DOHH2 (cell line): ENCODE results near the gene XCL1.
"Not testable (repeated sequence)": the region's sequence is repeated elsewhere in the genome, so short reads cannot be mapped to it uniquely, and the experiment has no call there.

Source experiments
- H3F3A ChIP-seq: fragments of 200-600 bp; sonication (generic), shearing (Covaris generic); 2 replicates; pipeline ENCODE4 v1.6.0; 2016; ENCODE audit warnings: antibody characterized with exemption, mild to moderate bottlenecking; ENCODE audit not compliant: control insufficient read depth, insufficient read depth
- H3K27ac ChIP-seq: fragments of 200-600 bp; sonication (generic); 2 replicates; pipeline ENCODE4 v1.5.1; 2014; ENCODE audit warnings: low read depth, mild to moderate bottlenecking, low read length, moderate library complexity
- H3K27me3 ChIP-seq: fragments of 200-600 bp; sonication (generic); 2 replicates; pipeline ENCODE4 v1.6.1; 2014; ENCODE audit warnings: mild to moderate bottlenecking, low read length, mixed read lengths; ENCODE audit not compliant: control insufficient read depth
- H3K36me3 ChIP-seq: fragments of 200-600 bp; sonication (generic); 2 replicates; pipeline ENCODE4 v1.6.1; 2014; ENCODE audit warnings: mild to moderate bottlenecking, low read length, moderate library complexity, mixed read lengths; ENCODE audit not compliant: control insufficient read depth
- H3K4me1 ChIP-seq: fragments of 200-600 bp; sonication (generic); 2 replicates; pipeline ENCODE4 v1.6.1; 2014; ENCODE audit warnings: mild to moderate bottlenecking, low read length, mixed read lengths; ENCODE audit not compliant: control insufficient read depth
- H3K4me2 ChIP-seq: fragments of 200-600 bp; sonication (generic); 2 replicates; pipeline ENCODE4 v1.6.0; 2014; ENCODE audit warnings: mild to moderate bottlenecking, low read length, moderate library complexity
- H3K4me3 ChIP-seq: fragments of 200-600 bp; sonication (generic); 2 replicates; pipeline ENCODE4 v1.5.1; 2014; ENCODE audit warnings: mild to moderate bottlenecking, low read length, mixed read lengths
- H3K79me2 ChIP-seq: fragments of 200-600 bp; sonication (generic); 2 replicates; pipeline ENCODE4 v1.6.1; 2014; ENCODE audit warnings: mild to moderate bottlenecking, low read length, mixed read lengths; ENCODE audit not compliant: control insufficient read depth
- H3K9me2 ChIP-seq: fragments of 200-600 bp; sonication (generic); replicated peaks from 2 replicates; pipeline ENCODE4 v1.6.1; 2014; ENCODE audit warnings: mild to moderate bottlenecking, low read length, mixed read lengths; ENCODE audit not compliant: control insufficient read depth
- H3K9me3 ChIP-seq: fragments of 200-600 bp; sonication (generic); 2 replicates; pipeline ENCODE4 v1.6.1; 2014; ENCODE audit warnings: antibody characterized with exemption, low read length, mixed read lengths; ENCODE audit not compliant: control insufficient read depth, insufficient read depth
- H4K20me1 ChIP-seq: fragments of 200-600 bp; sonication (generic); 2 replicates; pipeline ENCODE4 v1.6.0; 2014; ENCODE audit warnings: low read depth, mild to moderate bottlenecking, antibody characterized with exemption, low read length, moderate library complexity; ENCODE audit not compliant: control insufficient read depth, insufficient read depth
- CTCF ChIP-seq: fragments of 200-600 bp; sonication (generic); IDR thresholded peaks from one replicate; pipeline ENCODE4 v1.5.1; 2014; ENCODE audit warnings: antibody characterized with exemption, mild to moderate bottlenecking, low read depth, low read length; ENCODE audit not compliant: poor library complexity, severe bottlenecking
- EZH2phosphoT487 ChIP-seq: fragments of 200-600 bp; sonication (generic); IDR thresholded peaks from 2 replicates; pipeline ENCODE4 v1.6.1; 2017; ENCODE audit warnings: borderline replicate concordance, mild to moderate bottlenecking, antibody characterized with exemption, low read length, moderate library complexity, mixed read lengths

XCL1 gene

GRCh38 chr1:168591641-168592250 is 15.3 kb downstream of the XCL1 start:
- H3K27me3 ChIP-seq: no peaks in the 10 kb centered on the region
- no peaks in the 10 kb centered on the region for H3F3A ChIP-seq
- H3K79me2 ChIP-seq: no peaks in the 10 kb centered on the region
- no peaks in the 10 kb centered on the region for H3K9me3 ChIP-seq
- H4K20me1 ChIP-seq: no peaks in the 10 kb centered on the region
- no peaks in the 10 kb centered on the region for H3K9me2 ChIP-seq
- no peaks in the 10 kb centered on the region for H3K36me3 ChIP-seq
- TF ChIP-seq CTCF: no peak
- no peak for TF ChIP-seq EZH2phosphoT487
- no peak overlapping the region for H3K4me2 ChIP-seq
- H3K4me3 ChIP-seq: no peak overlapping the region
- no peaks in the 10 kb centered on the region for H3K4me1 ChIP-seq
- H3K27ac ChIP-seq: no peak overlapping the region

- not testable (repeated sequence) for H3K4me3 ChIP-seq, H3K79me2 ChIP-seq, H4K20me1 ChIP-seq, H3F3A ChIP-seq, H3K27ac ChIP-seq, H3K27me3 ChIP-seq, H3K36me3 ChIP-seq, H3K9me3 ChIP-seq, H3K4me1 ChIP-seq, H3K4me2 ChIP-seq, H3K9me2 ChIP-seq
Measured at GRCh38 chr1:168595403-168595802, 19.0 kb downstream of the XCL1 start.

- H4K20me1 ChIP-seq: no peaks in the 10 kb centered on the region
- no peaks in the 10 kb centered on the region for H3K36me3 ChIP-seq
- H3F3A ChIP-seq: no peaks in the 10 kb centered on the region
- H3K9me3 ChIP-seq: no peaks in the 10 kb centered on the region
- H3K4me2 ChIP-seq: no peak overlapping the region
- H3K27ac ChIP-seq: no peak overlapping the region
- H3K4me3 ChIP-seq: no peak overlapping the region
- no peaks in the 10 kb centered on the region for H3K79me2 ChIP-seq
- H3K9me2 ChIP-seq: no peaks in the 10 kb centered on the region
- no peak for TF ChIP-seq CTCF
- TF ChIP-seq EZH2phosphoT487: no peak
- no peaks in the 10 kb centered on the region; the same call in 1 of the 2 replicates for H3K27me3 ChIP-seq
- H3K4me1 ChIP-seq: no peaks in the 10 kb centered on the region
Measured at GRCh38 chr1:168598125-168598524, 21.7 kb downstream of the XCL1 start.

- no peak overlapping the region for H3K4me3 ChIP-seq
- H3K9me3 ChIP-seq: no peaks in the 10 kb centered on the region
- no peaks in the 10 kb centered on the region for H3K79me2 ChIP-seq
- H3K4me1 ChIP-seq: no peaks in the 10 kb centered on the region
- no peaks in the 10 kb centered on the region for H3K9me2 ChIP-seq
- H3K4me2 ChIP-seq: no peak overlapping the region
- no peak overlapping the region for H3K27ac ChIP-seq
- no peak for TF ChIP-seq CTCF
- no peak for TF ChIP-seq EZH2phosphoT487
- H4K20me1 ChIP-seq: no peaks in the 10 kb centered on the region
- H3K36me3 ChIP-seq: no peaks in the 10 kb centered on the region
- H3K27me3 ChIP-seq: no peaks in the 10 kb centered on the region; the same call in 1 of the 2 replicates
- no peaks in the 10 kb centered on the region for H3F3A ChIP-seq
Measured at GRCh38 chr1:168598892-168599291, 22.5 kb downstream of the XCL1 start.
